Hepatocyte (in vitro differentiated cells): ENCODE measurements around the gene SEMA3D.

Experiments
- CTCF ChIP-seq: fragments of 200-600 bp; sonication (generic); IDR thresholded peaks from 2 replicates; pipeline ENCODE4 v1.5.1; 2016; ENCODE audit warnings: antibody characterized with exemption, mild to moderate bottlenecking; ENCODE audit not compliant: poor library complexity
- EZH2 ChIP-seq: fragments of 200-600 bp; sonication (generic); IDR thresholded peaks from 2 replicates; pipeline ENCODE4 v1.6.1; 2016; ENCODE audit warnings: antibody characterized with exemption, mild to moderate bottlenecking, borderline replicate concordance

GRCh38 chr7:85213500-85213899 lies 26.6 kb upstream of the SEMA3D start:
- TF ChIP-seq CTCF (no peak), EZH2 (no peak)
